SIG-M5 treated with dmso at 0.1 percent for 504 hours (cell line): ENCODE measurements around the gene NFIC.
"Not testable (repeated sequence)": the region's sequence is repeated elsewhere in the genome, so short reads cannot be mapped to it uniquely, and the experiment has no call there.

ENCODE experiments used
- DNase-seq: peaks from one replicate; lab custom pipeline; 2025; ENCODE audit not compliant: unreplicated experiment; lab: John Stamatoyannopoulos, UW

Gene NFIC

DNA sequence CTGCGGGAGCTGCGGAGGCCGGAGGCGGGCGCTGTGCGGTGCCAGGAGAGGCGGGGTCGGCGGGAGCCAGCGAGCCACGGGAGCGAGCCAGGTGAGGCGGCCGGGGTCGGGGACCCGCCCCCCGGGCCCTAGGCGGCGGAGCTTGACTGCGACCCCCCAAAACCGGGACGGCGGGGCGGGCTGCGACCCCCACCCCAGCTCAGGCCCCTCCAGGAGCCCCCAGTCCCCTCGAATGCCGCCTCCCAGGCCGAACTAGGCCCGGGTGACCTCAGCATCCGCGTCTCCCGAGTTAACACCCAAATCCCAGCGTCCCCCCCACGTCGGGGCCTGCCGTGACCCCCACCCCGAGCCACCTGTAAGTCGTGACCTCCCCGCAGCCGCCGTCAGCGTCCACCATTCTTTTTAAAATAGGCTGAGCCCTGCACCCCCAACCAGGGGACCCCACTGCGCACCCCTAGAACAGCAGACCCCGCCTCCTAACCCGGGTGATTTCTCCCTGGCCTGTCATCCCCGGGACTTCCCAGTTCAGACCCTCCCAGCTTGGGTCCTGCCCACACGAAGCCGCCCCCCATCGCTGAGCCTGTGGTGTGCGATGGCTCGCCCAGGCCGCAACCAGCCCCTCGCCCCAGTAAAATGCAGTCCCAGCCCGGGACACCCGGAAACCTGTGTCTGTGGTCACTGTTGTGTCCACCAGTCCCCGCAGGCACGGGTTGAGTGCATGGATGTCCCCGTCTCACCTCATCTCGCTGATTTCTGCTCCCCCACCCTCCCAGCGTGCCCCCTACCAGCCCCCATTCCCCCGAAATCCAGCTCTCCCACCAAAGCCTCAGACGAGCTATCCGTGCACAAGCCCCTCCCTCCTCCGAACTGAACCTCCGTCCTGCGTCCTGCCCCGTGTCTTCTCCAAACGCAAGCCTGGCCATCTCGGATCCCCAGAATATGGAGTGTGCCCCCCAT is 140.3 kb downstream of the NFIC start:
- DNase-seq = no peak

- DNase-seq = no peak
Measured at GRCh38 chr19:3507371-3508120, 141.2 kb downstream of the NFIC start.

- not testable (repeated sequence) for DNase-seq
Measured at GRCh38 chr19:3508121-3508661, 141.8 kb downstream of the NFIC start.

DNA sequence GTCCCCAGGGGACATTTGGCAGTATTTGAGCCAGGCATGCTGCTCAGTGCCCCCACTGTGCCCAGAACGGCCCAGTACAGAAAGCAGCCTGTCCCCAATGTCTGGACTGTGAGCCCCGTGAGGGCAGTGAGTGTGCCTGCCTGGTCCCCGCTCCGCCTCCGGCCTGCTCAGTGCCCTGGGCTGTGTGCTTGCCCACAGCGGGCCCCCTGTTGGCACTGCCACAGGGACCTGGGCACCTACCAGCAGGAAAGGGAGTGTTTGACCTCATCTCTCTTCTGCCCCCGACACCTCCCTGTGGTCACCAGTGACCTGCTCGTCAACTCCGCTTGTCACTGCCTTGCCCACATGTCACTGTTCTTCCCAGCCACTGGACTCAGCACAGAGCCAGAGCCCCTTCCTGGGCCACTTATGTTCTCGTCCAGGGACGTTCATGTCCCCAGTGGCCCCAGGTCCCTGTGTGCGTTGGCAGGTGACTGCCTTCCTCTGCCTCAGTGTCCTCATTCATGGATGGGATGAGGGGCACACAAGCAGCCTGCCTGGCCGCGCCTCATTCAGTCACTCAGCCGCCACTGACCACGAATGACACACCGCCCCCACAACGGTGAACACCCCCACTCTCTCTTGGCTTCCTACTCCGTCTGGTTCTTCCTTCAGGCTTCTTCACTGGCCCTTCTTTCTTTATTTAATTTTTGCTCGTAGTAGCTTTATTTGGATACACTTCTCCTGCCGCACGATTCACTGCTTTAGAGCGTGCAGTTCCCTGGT is 142.6 kb downstream of the NFIC start:
- no peak for DNase-seq

GRCh38 chr19:3509566-3509989 is 143.2 kb downstream of the NFIC start:
- DNase-seq = no peak

DNA sequence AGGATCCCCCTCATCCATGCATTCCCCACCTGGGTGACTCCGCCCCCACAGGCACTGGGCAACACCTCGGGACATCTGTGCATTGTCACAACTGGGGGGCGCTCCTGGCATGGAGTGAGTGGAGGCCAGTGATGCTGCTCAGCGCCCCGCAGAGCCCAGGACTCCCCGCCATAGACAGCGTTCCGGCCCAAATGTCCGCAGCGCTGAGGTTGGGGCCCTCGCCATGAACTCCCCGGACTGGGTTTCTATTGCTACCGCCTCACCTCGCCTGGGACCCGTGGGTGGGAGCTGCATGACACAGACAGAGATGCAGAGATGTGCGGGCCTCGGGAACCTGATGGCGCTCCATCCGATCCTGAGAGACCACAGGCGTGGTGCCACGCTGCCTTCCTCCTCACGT is 144.3 kb downstream of the NFIC start:
- DNase-seq = no peak

DNA sequence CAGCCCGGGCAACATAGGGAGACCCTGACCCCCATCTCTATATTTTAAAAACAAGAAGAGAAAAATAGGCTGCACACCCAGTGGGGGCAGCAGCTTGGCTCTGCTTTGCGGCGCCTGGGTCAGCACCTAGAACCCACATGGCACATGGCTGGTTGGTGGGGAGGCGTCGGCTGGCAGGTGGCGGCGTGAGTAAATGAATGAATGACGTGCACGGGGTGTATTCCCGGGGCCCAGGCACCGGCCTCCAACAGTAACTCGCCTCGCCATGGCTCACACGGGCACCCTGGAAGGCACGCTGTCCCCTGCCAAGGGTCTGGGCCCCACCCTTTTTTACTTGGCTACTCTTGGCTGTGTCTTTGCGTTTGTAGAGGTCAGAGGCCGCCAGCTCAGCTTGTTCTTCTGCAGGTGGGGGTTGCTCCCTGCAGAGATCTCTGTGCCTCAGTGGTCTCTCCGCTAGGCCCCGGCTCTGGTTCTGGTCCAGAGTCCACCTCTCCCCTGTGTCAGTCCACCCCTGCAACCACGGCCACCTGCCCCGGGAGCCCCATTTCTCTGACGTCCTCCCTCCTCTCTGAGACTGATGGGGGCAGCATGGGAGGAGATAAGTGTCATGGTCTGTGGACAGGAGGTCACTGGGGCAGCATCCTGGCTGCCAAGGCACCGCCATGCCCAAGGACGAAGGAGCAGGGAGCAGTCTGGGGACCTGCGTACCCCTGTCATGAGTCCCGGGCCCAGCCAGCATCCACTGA is 145.3 kb downstream of the NFIC start:
- no peak for DNase-seq

DNA sequence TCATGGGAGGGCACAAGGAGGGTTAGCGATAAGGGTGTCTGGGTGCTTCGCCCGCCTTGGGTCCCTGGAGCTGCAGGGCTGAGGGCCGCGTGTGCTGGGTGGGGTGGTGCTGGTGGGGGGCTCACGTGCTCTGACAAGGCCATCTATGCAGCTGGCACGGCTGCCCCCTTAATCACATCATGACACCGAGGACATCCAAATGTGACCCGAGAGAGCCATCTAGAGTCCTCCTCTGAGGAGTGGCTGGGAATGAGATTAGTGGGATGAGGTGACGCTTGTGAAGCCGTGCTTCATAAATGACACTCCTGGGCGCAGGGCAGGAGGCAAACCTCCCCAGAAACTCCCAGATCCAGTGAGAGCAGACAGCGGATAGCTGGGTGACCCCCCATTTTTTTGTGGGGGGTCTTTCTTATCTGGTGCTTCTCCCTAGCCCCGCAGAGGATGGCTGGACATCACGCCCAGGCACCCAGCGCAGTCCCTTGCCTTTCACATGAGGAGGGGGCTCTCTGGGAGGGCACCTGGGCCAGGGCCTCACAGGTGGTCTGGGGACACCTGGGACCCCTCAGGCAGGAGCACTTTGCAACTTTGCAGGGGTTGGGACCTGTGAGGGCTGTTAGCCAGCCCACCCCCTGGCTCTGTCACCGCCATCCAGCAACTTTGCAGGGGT is 146.3 kb downstream of the NFIC start:
- no peak for DNase-seq

DNA sequence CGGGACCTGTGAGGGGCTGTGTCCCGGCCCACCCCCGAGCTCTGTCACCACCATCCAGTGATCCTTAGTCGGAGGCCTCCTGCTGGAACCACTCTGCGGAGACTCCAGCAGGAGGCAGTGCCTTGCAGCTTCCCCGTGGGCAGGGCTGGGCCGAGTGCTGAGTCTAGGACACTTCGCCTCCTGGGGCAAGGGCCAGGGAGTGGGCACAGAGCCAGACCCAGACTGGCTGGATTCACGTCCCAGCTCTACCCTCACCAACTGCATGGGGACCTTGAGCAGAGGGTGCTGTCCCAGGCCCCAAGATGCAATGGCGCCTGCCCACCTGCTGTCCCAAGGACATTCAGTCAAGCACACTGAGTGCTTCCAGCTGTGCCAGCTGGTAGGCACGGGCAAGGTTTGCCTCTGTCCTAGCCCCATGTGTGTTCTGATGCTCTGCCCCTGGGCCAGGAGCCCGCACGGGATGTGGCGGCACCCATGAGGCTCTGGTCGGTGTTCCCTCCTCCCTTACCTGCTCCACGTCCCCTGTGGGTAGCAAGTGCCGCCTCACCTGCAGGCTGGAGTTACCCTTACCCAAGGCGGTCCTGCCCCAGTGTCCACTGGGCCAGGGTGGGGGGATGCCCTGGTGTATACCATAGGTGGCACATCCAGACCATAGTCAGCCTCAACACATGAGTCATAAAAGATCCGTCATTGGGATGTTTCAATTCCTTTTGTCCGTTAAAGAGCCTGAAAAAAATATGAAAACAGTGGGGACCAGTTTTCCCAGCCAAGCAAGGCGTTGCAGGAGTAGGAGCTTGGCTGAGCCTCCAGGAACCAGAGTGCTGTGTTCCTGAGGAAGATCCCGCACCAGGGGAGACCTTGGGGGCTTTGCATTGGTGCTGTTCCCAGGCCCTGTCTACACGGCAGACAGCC is 147.1 kb downstream of the NFIC start:
- no peak for DNase-seq

GRCh38 chr19:3514930-3515329 is 148.5 kb downstream of the NFIC start:
- DNase-seq = no peak

DNA sequence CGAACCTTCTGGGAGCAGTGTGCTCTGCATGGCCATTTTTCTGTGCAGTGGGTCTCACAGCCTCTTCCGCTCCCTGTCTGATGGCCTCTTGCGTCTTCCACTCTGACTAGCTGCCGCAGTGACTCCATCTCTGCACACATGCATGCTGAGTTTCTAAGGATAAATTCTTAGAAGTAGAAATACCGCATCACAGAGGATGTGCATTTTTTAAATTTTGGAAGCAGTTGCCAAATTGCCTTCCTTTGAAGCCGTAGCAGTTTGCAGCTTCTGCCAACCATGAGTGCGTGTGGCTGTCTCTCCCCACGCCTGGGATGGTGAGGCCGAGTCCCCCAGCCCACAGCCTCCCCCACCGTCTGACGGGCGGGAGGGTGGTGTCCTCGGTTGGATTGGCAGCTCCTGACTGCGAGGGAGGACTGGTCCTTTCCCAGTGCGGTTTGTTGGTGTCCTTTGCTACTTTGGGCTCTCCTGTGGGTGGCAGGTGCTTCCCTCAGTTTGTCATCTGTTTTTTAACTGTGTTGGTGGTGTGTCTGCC is 149.6 kb downstream of the NFIC start:
- DNase-seq = no peak

DNA sequence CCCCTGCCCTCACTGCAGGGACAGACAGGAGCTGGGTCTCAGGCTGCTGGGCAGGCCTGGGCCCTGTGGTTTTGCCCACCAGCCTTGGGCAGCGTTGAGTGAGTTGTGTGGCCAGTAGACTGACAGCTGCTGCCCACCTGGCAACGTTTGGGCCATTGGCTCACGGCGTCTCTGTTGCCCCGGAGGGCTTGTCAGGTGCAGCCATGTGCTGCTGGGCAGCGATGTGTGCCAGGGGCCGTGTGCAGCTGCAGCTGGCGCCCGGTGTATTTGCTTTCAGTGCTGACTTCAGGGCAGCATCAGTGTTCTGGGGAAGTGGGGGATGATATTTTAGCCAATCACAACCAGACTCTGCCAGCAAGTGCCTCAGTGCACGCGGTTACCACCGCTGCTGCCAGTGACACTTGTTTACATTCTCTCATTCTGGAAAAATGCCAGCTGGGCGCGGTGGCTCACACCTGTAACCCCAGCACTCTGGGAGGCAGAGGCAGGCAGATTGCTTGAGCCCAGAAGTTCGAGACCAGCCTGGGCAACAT is 150.4 kb downstream of the NFIC start:
- no peak for DNase-seq

- no peak for DNase-seq
Measured at GRCh38 chr19:3517638-3518037, 151.3 kb downstream of the NFIC start.

- no peak for DNase-seq
Measured at GRCh38 chr19:3518255-3518654, 151.9 kb downstream of the NFIC start.

DNA sequence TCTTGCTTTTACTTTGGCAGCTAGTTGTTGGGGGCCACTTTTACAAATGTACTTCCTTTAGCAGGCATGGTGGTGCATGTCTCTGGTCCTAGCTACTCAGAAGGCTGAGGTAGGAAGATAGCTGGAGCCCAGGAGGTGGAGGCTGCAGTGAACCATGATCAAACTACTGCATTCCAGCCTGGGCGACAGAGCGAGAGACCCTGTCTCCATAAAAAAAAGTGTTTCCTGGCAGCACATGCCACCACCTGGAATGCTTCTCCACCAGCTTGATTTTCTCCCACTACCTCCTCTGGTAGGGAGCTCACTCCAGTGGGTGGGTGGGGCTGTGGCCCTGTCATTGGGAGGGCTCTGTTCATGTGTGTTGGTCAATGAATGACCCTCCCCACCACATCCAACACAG is 152.3 kb downstream of the NFIC start:
- DNase-seq = no peak
